Common myeloid progenitor, CD34-positive (primary cell): Measurements from ENCODE around the gene TATDN2.

Experiments used
- CTCF ChIA-PET: fragments of 350-600 bp; sonication (Branson Sonifier 250); formaldehyde crosslinking; loops from one replicate; lab custom pipeline; 2021; ENCODE audit warnings: antibody characterized with exemption; lab: Charles Lee
- POLR2A ChIA-PET: fragments of 350-600 bp; sonication (Branson Sonifier 250); formaldehyde crosslinking; loops from one replicate; lab custom pipeline; 2021; ENCODE audit warnings: antibody characterized with exemption; lab: Charles Lee
- DNase-seq, 3 donors: peaks; one replicate each; pipeline versions ENCODE4 v3.0.0 to v3.0.0-alpha.2; 2013
- H3K27ac ChIP-seq, 2 experiments: 1 replicate in 1 of 2; 2 replicates in 1 of 2; pipeline ENCODE4 v1.7.0; 2013; ENCODE audit warnings: inconsistent platforms in 2 of 2, low read length in 2 of 2, mild to moderate bottlenecking in 2 of 2, low read depth in 1 of 2, moderate library complexity in 1 of 2; ENCODE audit not compliant: severe bottlenecking in 2 of 2, insufficient read depth in 1 of 2, poor library complexity in 1 of 2
- H3K27me3 ChIP-seq, 5 experiments: replicated peaks in 2 of 5; 1 replicate in 3 of 5; 2 replicates in 2 of 5; pipeline versions ENCODE4 v1.6.1 to v1.7.0; 2013; ENCODE audit warnings: low read length in 4 of 5, mild to moderate bottlenecking in 2 of 5, moderate library complexity in 2 of 5, inconsistent platforms in 1 of 5; ENCODE audit not compliant: insufficient read depth in 5 of 5, control insufficient read depth in 4 of 5
- H3K36me3 ChIP-seq, 4 experiments: 1 replicate in 2 of 4; 2 replicates in 2 of 4; pipeline versions ENCODE4 v1.6.1 to v1.7.0; 2013; ENCODE audit warnings: low read length in 3 of 4, control low read depth in 1 of 4, mild to moderate bottlenecking in 1 of 4; ENCODE audit not compliant: control insufficient read depth in 4 of 4, insufficient read depth in 4 of 4
- H3K4me1 ChIP-seq, 4 experiments: 1 replicate in 3 of 4; 2 replicates in 1 of 4; pipeline versions ENCODE4 v1.6.1 to v1.7.1; 2013; ENCODE audit warnings: low read length in 3 of 4, mild to moderate bottlenecking in 3 of 4, control low read depth in 1 of 4, inconsistent platforms in 1 of 4, moderate library complexity in 1 of 4; ENCODE audit not compliant: control insufficient read depth in 4 of 4, insufficient read depth in 4 of 4; ENCODE audit errors: control extremely low read depth in 1 of 4
- H3K4me3 ChIP-seq, 7 experiments: 1 replicate in 4 of 7; 2 replicates in 3 of 7; pipeline versions ENCODE4 v1.5.1 to v1.7.0; 2013; ENCODE audit warnings: mild to moderate bottlenecking in 7 of 7, low read length in 6 of 7, moderate library complexity in 6 of 7, inconsistent platforms in 2 of 7, low read depth in 2 of 7, control low read depth in 1 of 7; ENCODE audit not compliant: insufficient read depth in 4 of 7, control insufficient read depth in 1 of 7; ENCODE audit errors: extremely low read depth in 1 of 7
- H3K9me3 ChIP-seq, 5 experiments: 1 replicate in 4 of 5; 2 replicates in 1 of 5; pipeline versions ENCODE4 v1.6.1 to v1.7.1; 2013; ENCODE audit warnings: low read length in 4 of 5, mild to moderate bottlenecking in 2 of 5, inconsistent platforms in 1 of 5, low read depth in 1 of 5, moderate library complexity in 1 of 5; ENCODE audit not compliant: control insufficient read depth in 4 of 5, insufficient read depth in 2 of 5; ENCODE audit errors: control extremely low read depth in 1 of 5
- WGBS: methylation state at CpG from one replicate; pipeline ENCODE4 v1.1.5; 2013; ENCODE audit not compliant: insufficient coverage; 5-methylcytosine and 5-hydroxymethylcytosine counted together

The TATDN2 gene

GRCh38 chr3:10322352-10322710, 74.1 kb downstream of the TATDN2 start:
- Histone ChIP-seq H3K27ac (no peak overlapping the region), H3K9me3 (no peaks in the 10 kb centered on the region), H3K4me3 (no peak overlapping the region), H3K36me3 (peaks cover 5 to 19% (median 10%) of the 10 kb centered on the region in 4 experiments), H3K4me1 (peaks cover 7 to 20% (median 15%) of the 10 kb centered on the region in 4 experiments), H3K27me3 (peaks cover 0 to 7% (median 4%) of the 10 kb centered on the region in 5 experiments)
- DNase-seq = peak; percentile 37 to 57 (median 49)
- ChIA-PET CTCF (interaction anchor here (0.7 to 2.2 kb wide), 9 partner anchors 9 to 131 kb away, joined by 3 to 15 read pairs (median 3); no protein-coding TSS in a partner anchor), POLR2A (interaction anchor here (0.6 to 0.7 kb wide), 2 partner anchors 39 to 175 kb away, joined by 3 read pairs; no protein-coding TSS in a partner anchor)
- 67% methylated on average over 1 of the region's 1 CpG for WGBS

GRCh38 chr3:10327592-10327991, 79.3 kb downstream of the TATDN2 start:
- H3K27ac ChIP-seq = no peak overlapping the region
- no peak for DNase-seq
- WGBS = 79% methylated on average over 9 of the region's 10 CpGs
- H3K36me3 ChIP-seq = no peaks in the 10 kb centered on the region
- ChIA-PET CTCF (no interaction called here), POLR2A (no interaction called here)
- peaks cover 0 to 31% (median 11%) of the 10 kb centered on the region in 5 experiments for H3K27me3 ChIP-seq
- H3K4me1 ChIP-seq = peaks cover 0 to 2% (median under 1%) of the 10 kb centered on the region in 4 experiments
- H3K4me3 ChIP-seq = no peak overlapping the region
- no peaks in the 10 kb centered on the region for H3K9me3 ChIP-seq

GRCh38 chr3:10328460-10329071, 80.3 kb downstream of the TATDN2 start:
- WGBS = 55% methylated on average over 23 of the region's 31 CpGs
- Histone ChIP-seq H3K4me1 (peaks cover 0 to 12% (median 10%) of the 10 kb centered on the region in 4 experiments), H3K9me3 (no peaks in the 10 kb centered on the region), H3K27ac (no peak overlapping the region), H3K4me3 (no peak overlapping the region), H3K27me3 (peaks cover 0 to 31% (median 11%) of the 10 kb centered on the region in 5 experiments), H3K36me3 (no peaks in the 10 kb centered on the region)
- ChIA-PET CTCF (interaction anchor here (0.6 kb wide), 1 partner anchor 36 kb away, joined by 3 read pairs; the partner anchor contains the start of gene GHRL), POLR2A (no interaction called here)
- DNase-seq = no peak

GRCh38 chr3:10329495-10330015, 81.3 kb downstream of the TATDN2 start:
- Histone ChIP-seq H3K9me3 (no peaks in the 10 kb centered on the region), H3K27ac (no peak overlapping the region), H3K27me3 (peaks cover 0 to 31% (median 11%) of the 10 kb centered on the region in 5 experiments), H3K4me1 (peaks cover 0 to 21% (median 15%) of the 10 kb centered on the region in 4 experiments), H3K4me3 (no peak overlapping the region), H3K36me3 (no peaks in the 10 kb centered on the region)
- 91% methylated on average over 12 of the region's 14 CpGs for WGBS
- CTCF ChIA-PET = interaction anchor here (0.6 to 2.5 kb wide), 2 partner anchors 10 to 15 kb away, joined by 3 to 7 read pairs; no protein-coding TSS in a partner anchor
- no peak for DNase-seq
- POLR2A ChIA-PET = no interaction called here

GRCh38 chr3:10330319-10330718, 82.1 kb downstream of the TATDN2 start:
- Histone ChIP-seq H3K9me3 (no peaks in the 10 kb centered on the region), H3K36me3 (no peaks in the 10 kb centered on the region), H3K4me3 (no peak overlapping the region), H3K27ac (no peak overlapping the region), H3K27me3 (peaks cover 0 to 31% (median 11%) of the 10 kb centered on the region in 5 experiments), H3K4me1 (peaks cover 0 to 28% (median 19%) of the 10 kb centered on the region in 4 experiments)
- WGBS = 96% methylated on average over 10 of the region's 12 CpGs
- ChIA-PET POLR2A (interaction anchor here (0.6 kb wide), 1 partner anchor 370 kb away, joined by 3 read pairs; no protein-coding TSS in a partner anchor), CTCF (interaction anchor here (0.6 to 2.5 kb wide), 6 partner anchors 8 to 24 kb away, joined by 3 to 10 read pairs (median 4); no protein-coding TSS in a partner anchor)
- DNase-seq = no peak
